Neural progenitor cell (in vitro differentiated cells): Measurements from ENCODE around the gene TET2.

ENCODE experiments used
- CTCF ChIP-seq: fragments of 200-600 bp; sonication (generic); IDR thresholded peaks from 2 replicates; pipeline ENCODE4 v1.5.1; 2017; ENCODE audit warnings: antibody characterized with exemption, mild to moderate bottlenecking
- EZH2 ChIP-seq: fragments of 200-600 bp; sonication (generic); IDR thresholded peaks from 2 replicates; pipeline ENCODE4 v1.6.1; 2017; ENCODE audit warnings: antibody characterized with exemption, mild to moderate bottlenecking, moderate library complexity
- EZH2phosphoT487 ChIP-seq: fragments of 200-600 bp; sonication (generic); IDR thresholded peaks from 2 replicates; pipeline ENCODE4 v1.6.1; 2017; ENCODE audit warnings: antibody characterized with exemption

- TF ChIP-seq CTCF (no peak), EZH2 (no peak), EZH2phosphoT487 (no peak)
These were observed 3.8 kb downstream of the TET2 start for GRCh38 chr4:105150503-105150902.
